HuH-7.5 (cell line): ENCODE measurements around the gene CUL9.

Experiments
- DNase-seq: peaks from one replicate; pipeline ENCODE4 v3.0.0; 2011; ENCODE audit warnings: low spot score

The CUL9 gene

DNA sequence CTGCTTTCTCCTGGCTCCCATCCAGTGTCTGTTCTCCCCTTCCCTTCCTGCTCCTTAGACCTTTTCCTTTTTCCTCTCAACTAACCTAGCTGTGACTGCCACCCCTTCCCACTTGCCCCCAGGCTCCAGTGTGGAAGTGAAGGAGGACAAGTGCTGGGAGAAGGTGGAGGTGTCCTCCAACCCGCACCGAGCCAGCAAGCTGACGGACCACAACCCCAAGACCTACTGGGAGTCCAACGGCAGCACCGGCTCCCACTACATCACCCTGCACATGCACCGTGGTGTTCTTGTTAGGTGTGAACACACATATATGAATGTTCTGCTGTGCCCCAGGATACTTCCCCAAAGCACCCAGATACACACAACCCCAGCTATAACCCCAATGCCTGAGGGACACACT is 18.5 kb downstream of the CUL9 start:
- no peak for DNase-seq

DNA sequence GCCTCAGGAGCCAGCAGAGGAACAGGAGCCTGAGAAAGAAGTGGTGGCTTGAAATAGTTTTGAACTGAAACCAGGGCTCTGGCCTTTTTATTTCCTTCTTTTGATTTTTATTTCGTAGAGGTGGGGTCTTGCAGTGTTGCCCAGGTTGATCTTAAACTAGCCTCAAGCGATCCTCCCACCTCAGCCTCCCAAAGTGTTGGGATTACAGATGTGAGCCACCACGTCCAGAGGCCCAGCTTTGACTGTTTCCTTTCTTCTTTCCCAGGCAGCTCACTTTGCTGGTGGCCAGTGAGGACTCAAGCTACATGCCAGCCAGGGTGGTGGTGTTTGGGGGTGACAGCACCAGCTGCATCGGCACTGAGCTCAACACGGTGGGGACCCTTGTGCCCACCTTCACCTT is 20.5 kb downstream of the CUL9 start:
- no peak for DNase-seq

DNA sequence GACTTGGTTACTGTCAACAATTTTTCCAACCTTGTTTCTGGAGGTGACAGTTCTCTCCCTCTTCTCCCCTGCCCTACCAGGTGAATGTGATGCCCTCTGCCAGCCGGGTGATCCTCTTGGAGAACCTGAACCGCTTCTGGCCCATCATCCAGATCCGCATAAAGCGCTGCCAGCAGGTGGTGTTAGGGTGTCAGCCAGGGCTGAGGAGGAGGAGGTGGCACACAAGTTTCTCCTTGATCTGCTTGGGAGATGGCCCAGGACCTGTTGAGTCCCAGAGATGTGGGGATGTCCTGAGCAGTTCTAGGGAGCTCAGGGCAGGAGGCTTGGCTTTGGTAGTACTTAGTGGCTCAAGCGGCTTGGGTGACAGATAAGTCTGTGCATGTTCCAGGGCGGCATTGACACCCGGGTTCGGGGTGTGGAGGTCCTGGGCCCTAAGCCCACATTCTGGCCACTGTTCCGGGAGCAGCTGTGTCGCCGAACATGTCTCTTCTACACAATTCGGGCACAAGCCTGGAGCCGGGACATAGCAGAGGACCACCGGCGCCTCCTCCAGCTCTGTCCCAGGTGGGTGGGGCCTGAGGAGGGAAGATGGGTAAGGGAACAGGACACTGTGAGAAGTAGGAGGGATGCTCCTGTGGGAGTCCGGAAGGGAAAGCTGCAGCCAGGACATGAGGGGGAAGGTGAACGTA is 21.2 kb downstream of the CUL9 start:
- no peak for DNase-seq

DNA sequence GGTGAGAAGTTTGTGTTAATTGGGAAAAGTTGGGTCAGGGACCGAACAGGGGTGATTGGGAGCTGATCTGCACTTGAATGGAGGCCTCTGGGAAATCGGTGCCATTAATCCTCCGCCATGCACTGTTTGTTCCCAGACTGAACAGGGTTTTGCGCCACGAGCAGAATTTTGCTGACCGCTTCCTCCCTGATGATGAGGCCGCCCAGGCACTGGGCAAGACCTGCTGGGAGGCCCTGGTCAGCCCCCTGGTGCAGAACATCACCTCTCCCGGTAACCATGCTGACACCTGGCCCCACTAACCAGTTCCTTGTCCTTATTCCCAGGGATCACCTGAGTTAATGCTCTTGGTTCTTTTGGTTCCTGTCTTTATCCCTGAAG is 21.7 kb downstream of the CUL9 start:
- no peak for DNase-seq

DNA sequence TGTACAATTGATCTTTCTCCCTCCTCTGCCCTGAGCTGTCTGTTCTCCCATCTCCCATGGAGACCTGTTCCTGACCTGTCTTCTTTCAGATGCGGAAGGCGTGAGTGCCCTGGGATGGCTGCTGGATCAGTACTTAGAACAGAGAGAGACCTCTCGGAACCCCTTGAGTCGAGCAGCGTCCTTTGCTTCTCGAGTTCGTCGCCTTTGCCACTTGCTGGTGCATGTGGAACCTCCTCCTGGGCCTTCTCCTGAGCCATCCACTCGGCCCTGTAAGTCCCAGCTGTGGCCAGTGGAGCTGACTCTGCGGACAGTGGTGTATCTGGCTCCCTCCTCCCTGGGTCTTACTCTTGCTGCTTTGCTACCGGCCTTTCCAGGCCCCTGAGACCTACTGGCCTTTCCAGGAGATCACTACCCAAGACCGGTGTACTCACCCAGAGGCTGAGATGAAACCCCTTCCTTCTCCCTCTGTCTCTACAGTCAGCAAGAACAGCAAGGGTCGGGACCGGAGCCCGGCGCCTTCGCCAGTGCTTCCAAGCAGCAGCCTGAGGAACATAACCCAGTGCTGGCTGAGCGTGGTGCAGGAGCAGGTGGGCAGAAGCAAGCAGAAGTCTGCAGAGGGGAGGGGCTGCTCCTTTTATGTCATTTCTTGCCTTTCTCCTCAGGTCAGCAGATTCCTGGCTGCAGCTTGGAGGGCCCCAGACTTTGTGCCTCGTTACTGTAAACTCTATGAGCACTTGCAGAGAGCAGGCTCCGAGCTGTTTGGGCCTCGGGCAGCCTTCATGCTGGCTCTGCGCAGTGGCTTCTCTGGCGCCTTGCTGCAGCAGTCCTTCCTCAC is 22.5 kb downstream of the CUL9 start:
- no peak for DNase-seq

DNA sequence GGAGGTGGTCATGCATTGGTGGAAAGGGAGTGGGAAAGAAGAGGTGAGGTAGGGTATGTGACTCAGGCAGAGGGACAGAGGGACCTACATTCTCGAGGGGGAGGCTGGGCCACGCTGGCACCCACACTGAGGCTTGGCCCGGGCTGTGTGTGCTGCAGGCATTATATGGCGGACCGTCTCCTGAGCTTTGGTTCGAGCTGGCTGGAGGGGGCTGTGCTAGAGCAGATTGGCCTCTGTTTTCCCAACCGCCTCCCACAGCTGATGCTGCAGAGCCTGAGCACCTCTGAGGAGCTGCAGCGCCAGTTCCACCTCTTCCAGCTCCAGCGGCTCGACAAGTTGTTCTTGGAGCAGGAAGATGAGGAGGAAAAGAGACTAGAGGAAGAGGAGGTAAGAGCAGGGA is 23.9 kb downstream of the CUL9 start:
- DNase-seq: no peak

DNA sequence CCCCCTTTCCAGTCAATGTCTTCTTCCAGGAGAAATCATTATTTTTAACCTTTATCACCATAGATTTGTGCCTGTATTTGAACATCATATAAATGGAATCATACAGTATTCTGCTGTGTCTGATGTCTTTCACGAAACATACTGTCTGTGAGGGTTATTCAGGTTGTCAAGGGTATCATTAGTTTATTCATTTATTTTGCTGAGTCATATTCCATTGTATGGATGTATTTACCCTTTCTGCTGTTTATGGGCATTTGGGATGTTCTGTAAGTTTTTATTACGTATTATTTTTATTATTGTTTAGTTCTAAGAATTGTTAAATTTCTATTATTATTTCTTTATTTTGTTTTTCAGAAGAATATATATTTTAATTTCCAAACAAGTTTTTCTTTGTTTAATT is 25.3 kb downstream of the CUL9 start:
- DNase-seq: no peak

DNA sequence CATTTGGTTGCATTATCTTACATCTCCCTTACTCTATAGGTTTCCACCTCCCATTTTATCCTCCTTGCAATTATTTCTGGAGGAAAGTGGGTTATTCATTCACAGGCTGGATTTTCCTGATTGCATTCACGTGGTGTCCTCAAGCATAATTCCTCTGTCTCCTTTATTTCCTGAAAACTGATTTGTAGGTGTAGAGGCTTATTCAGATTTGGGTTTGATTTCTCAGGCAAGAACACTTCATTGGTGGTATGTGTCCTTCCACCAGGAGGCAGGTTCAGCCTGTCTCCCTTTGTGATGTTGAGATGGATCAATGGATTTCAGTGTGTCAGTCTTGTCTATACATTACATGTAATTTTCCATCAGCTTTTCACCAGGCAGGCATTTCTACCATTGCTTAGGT is 30.0 kb downstream of the CUL9 start:
- DNase-seq: no peak

DNA sequence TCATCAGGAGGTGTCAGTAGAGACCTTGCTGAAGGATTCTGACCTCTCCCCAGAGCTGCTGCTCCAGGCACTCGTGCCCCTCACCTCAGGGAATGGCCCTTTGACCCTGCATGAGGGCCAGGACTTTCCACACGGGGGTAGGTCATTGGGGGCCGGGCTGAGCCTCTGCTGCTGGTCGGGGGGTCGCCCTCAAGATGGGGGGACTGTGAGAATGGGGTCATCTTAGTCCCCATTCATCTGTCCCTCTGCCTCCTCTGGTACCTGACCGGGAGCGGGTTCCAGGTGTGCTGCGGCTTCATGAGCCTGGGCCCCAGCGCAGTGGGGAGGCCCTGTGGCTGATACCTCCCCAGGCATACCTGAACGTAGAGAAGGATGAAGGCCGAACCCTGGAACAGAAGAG is 31.4 kb downstream of the CUL9 start:
- DNase-seq: no peak

GRCh38 chr6:43215066-43215465 is 33.1 kb downstream of the CUL9 start:
- DNase-seq: no peak

DNA sequence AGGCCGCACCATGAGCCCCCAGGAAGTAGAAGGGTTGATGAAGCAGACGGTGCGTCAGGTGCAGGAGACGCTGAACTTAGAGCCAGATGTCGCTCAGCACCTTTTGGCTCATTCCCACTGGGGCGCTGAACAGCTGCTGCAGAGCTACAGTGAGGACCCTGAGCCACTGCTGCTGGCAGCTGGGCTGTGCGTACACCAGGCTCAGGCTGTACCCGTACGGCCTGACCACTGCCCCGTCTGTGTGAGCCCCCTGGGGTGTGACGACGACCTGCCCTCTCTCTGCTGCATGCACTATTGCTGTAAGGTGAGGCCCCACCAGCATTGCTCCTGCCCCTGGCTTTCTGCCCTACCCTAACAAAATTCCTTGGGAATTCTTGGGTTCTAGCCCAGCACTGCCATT is 34.2 kb downstream of the CUL9 start:
- DNase-seq: no peak

GRCh38 chr6:43217351-43217750 is 35.4 kb downstream of the CUL9 start:
- no peak for DNase-seq

DNA sequence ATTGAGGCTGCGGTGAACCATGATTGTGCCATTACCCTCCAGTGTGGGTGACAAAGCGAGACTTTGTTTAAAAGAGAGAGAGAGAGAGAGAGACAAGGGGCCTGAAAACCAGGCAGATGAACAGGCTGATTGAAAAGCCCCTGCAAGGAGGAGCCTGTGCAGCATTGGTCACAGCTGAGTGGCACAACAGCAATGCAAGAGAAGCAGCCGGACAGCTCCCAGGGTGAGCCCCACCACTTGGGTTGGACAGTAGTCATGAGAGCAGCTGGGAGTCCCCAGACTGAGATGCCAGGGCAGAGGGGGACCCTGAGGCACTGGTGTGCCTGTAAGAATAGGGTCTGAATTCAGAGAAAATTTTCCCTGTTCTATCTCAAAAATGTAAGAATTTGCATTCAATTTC is 37.1 kb downstream of the CUL9 start:
- no peak for DNase-seq

GRCh38 chr6:43219814-43220213 is 37.8 kb downstream of the CUL9 start:
- no peak for DNase-seq

GRCh38 chr6:43220439-43220951 is 38.5 kb downstream of the CUL9 start:
- DNase-seq: no peak

- DNase-seq: no peak
Measured at GRCh38 chr6:43221046-43221972, 39.3 kb downstream of the CUL9 start.

DNA sequence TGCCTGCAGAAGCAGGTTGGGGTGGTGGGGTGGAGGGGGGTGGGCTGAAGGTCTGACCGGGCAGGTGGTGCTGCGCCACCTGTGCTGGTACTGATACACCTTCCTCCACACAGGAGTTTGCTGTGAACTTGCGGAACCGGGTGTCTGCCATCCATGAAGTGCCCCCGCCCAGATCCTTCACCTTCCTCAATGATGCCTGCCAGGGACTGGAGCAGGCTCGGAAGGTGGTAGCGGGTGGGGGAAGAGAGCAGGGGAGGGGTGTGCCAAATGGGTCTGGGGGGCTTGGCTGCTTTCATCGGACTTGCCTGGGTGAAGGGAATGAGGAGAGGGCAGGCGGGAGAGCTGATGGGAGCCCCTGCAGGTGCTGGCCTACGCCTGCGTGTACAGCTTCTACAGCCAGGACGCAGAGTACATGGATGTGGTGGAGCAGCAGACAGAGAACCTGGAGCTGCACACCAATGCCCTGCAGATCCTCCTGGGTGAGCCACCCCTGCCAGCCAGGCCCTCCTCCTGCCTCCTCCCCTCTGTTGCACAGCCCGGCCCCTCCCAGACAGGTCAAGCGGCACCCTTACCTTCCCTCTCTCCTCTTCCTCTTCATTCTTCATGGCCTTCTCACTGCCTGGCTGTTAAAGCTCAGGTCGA is 40.5 kb downstream of the CUL9 start:
- DNase-seq: no peak

DNA sequence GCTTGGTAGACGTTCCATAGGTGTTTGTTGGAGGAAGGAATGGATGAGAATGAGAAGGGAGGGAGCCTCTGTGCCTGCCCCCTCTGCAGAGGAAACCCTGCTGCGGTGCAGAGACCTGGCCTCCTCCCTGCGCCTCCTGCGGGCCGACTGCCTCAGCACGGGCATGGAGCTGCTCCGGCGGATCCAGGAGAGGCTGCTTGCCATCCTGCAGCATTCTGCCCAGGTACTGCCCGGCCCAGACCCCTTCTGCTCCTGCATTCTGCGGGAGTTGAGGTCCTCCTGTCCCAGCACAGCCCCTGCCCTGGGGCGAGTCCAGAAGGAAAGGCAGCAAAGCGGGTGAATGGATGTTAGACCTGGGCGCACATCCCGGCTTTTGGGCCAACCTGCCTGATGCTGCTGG is 41.2 kb downstream of the CUL9 start:
- no peak for DNase-seq

DNA sequence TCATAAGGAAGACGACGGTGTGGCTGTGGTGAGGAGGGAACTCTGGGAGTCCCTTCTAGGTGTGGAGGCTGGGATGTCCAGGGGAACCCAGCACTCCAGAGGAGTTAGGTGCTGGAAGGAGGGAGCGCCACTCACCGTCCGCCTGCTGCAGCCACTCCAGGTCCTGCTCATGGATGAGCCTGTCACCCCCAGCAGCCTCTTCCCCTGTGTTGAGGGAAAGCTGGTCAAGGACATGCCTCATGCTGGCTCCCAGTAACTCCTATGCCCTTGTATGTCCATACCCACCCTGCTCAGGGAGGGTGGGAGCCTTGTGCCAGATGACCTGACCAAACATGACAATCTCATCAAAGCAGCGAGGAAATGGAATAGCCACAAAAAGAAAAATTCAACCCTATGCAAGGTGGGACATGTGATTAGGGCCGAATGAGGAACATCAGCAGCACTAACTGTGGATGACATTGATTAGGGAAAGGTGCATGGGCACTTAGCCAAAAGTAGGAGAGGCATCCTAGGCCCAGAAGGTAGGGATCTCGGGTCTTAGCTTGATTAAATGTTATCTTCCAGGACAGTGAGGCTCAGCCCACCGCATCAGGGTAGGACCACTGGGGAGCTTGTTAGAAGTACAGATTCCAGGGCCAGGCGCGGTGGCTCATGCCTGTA is 44.3 kb downstream of the CUL9 start:
- no peak for DNase-seq

DNA sequence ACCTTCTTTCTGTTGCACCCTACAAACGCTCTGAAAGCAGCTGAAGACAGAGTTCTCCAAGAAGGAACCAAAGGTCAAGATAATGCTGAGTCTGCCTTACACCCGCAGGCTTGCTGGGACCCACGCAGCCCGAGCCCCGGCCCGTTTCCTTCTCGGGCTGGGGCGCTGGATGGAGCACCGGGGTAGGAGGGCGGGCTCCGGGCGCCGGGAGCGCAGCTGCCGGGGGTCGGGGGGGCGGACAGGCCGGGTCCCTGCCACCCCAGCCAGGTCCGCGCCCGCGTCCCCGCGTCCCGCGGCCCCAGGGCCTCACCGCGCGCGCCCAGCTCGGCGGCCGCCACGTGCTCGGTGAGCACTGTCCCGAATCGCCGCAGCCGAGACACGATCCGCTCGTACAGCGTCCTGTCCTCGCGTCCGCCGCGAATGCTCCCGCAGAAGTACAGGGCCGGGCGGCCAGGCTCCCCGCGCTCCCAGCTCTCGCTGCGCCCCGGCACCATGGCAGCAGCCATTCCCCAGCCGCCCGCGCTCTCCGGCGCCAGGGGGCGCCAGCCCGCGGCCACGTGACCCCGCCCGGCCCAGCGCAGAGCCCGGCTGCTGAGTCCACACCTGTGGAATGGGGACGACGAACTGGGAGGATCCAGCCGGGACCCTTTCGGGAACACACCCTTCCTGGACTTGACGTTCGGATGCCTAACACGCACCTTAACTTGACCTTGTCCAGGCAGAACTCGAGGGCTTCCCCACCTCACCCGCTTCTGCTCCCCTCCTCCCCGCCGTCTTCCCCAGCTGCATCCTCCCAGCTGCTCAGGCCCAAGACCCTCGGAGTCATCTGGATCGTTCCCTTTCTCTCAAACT is 47.2 kb downstream of the CUL9 start, which contains the start of gene DNPH1:
DNPH1 (minus strand) TSS at position 531 of the 852 bp plus-strand sequence; CDS start at position 506, 25 bp downstream.
- DNase-seq: peak; percentile 73
